Endodermal cell (in vitro differentiated cells): Measurements from ENCODE around the gene PCK2. TPM values are rescaled to one million over a fixed set of nuclear protein-coding genes. Genes with fewer than 3 reads are reported as not detected.
A peak's percentile ranks its signal among the peaks of the same experiment; 100 is the strongest.

ENCODE experiments used
- DNase-seq: peaks from one replicate; pipeline ENCODE4 v3.0.0-alpha.2; 2017
- H3K27ac ChIP-seq: 2 replicates; pipeline ENCODE4 v1.5.1; 2013; ENCODE audit warnings: mild to moderate bottlenecking, low read depth, low read length, moderate library complexity
- H3K27me3 ChIP-seq: 2 replicates; pipeline ENCODE4 v1.6.1; 2013; ENCODE audit warnings: mild to moderate bottlenecking, low read length, moderate library complexity; ENCODE audit not compliant: insufficient read depth, control insufficient read depth, poor library complexity, severe bottlenecking
- H3K36me3 ChIP-seq: 2 replicates; pipeline ENCODE4 v1.7.0; 2013; ENCODE audit warnings: mild to moderate bottlenecking, low read length, moderate library complexity; ENCODE audit not compliant: control insufficient read depth, insufficient read depth
- H3K4me1 ChIP-seq: one replicate; pipeline ENCODE4 v1.7.0; 2013; ENCODE audit warnings: low read length; ENCODE audit not compliant: control insufficient read depth, insufficient read depth
- H3K4me3 ChIP-seq: 2 replicates; pipeline ENCODE4 v1.5.1; 2013; ENCODE audit warnings: mild to moderate bottlenecking, low read length, moderate library complexity
- H3K9ac ChIP-seq: 2 replicates; pipeline ENCODE4 v1.6.1; 2013; ENCODE audit warnings: mild to moderate bottlenecking, low read length, moderate library complexity; ENCODE audit not compliant: poor library complexity, severe bottlenecking; ENCODE audit errors: extremely low read depth
- H3K9me3 ChIP-seq: 2 replicates; pipeline ENCODE4 v1.6.1; 2013; ENCODE audit warnings: mild to moderate bottlenecking, low read length, moderate library complexity; ENCODE audit not compliant: control insufficient read depth
- H3K27ac Mint-ChIP-seq: 2 replicates; pipeline ENCODE4 v1.8.0; 2020; ENCODE audit warnings: mixed read lengths
- H3K27me3 Mint-ChIP-seq: 2 replicates; pipeline ENCODE4 v1.8.0; 2021; ENCODE audit warnings: mild to moderate bottlenecking, mixed read lengths; ENCODE audit not compliant: insufficient read depth
- H3K36me3 Mint-ChIP-seq: 2 replicates; pipeline ENCODE4 v1.8.0; 2020; ENCODE audit warnings: low read depth, mixed read lengths
- H3K4me1 Mint-ChIP-seq: 2 replicates; pipeline ENCODE4 v1.8.0; 2020; ENCODE audit warnings: mixed read lengths
- H3K4me3 Mint-ChIP-seq: 2 replicates; pipeline ENCODE4 v1.8.0; 2020; ENCODE audit warnings: mild to moderate bottlenecking, moderate library complexity, mixed read lengths
- H3K9me3 Mint-ChIP-seq: 2 replicates; pipeline ENCODE4 v1.8.0; 2020; ENCODE audit warnings: mild to moderate bottlenecking, mixed read lengths
- CTCF ChIP-seq: fragments of 200-600 bp; sonication (generic); conservative IDR thresholded peaks from 2 replicates; pipeline ENCODE4 v1.5.0; 2021; ENCODE audit warnings: antibody characterized with exemption, mild to moderate bottlenecking
- WGBS, 2 experiments: methylation state at CpG; one replicate each; pipeline versions ENCODE4 v1.1.5 to v1.1.7; 2013; ENCODE audit warnings: missing lambda C conversion rate in 2 of 2, mixed read lengths in 1 of 2; ENCODE audit not compliant: insufficient coverage in 1 of 2, insufficient read length in 1 of 2; 5-methylcytosine and 5-hydroxymethylcytosine counted together
- total RNA-seq, 2 donors: library from RNA; stranded (reverse); fragmentation: NEBNext Ultra II Directional in 1 of 2; extraction: Animal tissue kit (Norgen Biotek cat#: 25700) in 1 of 2; gene quantifications; 2 replicates in 1 of 2; 3 replicates in 1 of 2; pipeline ENCODE4 v1.2.1, GENCODE V29; 2021

Gene PCK2
- total RNA-seq, 2 donors from 2014 or later: 37.7 to 42.8 TPM

- H3K4me3 ChIP-seq: no peak overlapping the region
- 82 to 94% methylated on average over 2 to 14 of the region's 14 CpGs for WGBS, 2 experiments
- H3K4me1 ChIP-seq: no peaks in the 10 kb centered on the region
- Mint-ChIP-seq H3K27ac (peak overlapping the region; percentile 7), H3K36me3 (no peaks in the 10 kb centered on the region), H3K4me1 (peaks cover 2% of the 10 kb centered on the region), H3K9me3 (no peaks in the 10 kb centered on the region), H3K27me3 (no peaks in the 10 kb centered on the region), H3K4me3 (no peak overlapping the region)
- no peaks in the 10 kb centered on the region for H3K36me3 ChIP-seq
- no peak for DNase-seq
- no peak overlapping the region for H3K27ac ChIP-seq
- no peak overlapping the region for H3K9ac ChIP-seq
- H3K27me3 ChIP-seq: no peaks in the 10 kb centered on the region
- H3K9me3 ChIP-seq: no peaks in the 10 kb centered on the region
- no peak for TF ChIP-seq CTCF
These were observed 36.2 kb upstream of the PCK2 start for GRCh38 chr14:24057867-24058259.

GRCh38 chr14:24058260-24058950 is 35.7 kb upstream of the PCK2 start:
- WGBS, 2 experiments: 61 to 77% methylated on average over 4 to 7 of the region's 7 CpGs
- Mint-ChIP-seq H3K9me3 (no peaks in the 10 kb centered on the region), H3K27me3 (no peaks in the 10 kb centered on the region), H3K4me3 (no peak overlapping the region), H3K36me3 (no peaks in the 10 kb centered on the region), H3K4me1 (no peaks in the 10 kb centered on the region), H3K27ac (peak overlapping the region; percentile 7)
- Histone ChIP-seq H3K4me1 (no peaks in the 10 kb centered on the region), H3K36me3 (no peaks in the 10 kb centered on the region), H3K27me3 (no peaks in the 10 kb centered on the region), H3K9ac (no peak overlapping the region), H3K27ac (no peak overlapping the region), H3K4me3 (no peak overlapping the region), H3K9me3 (no peaks in the 10 kb centered on the region)
- peak; percentile 81 for TF ChIP-seq CTCF
- DNase-seq: peak; percentile 80

GRCh38 chr14:24058951-24059475 is 35.1 kb upstream of the PCK2 start:
- Histone ChIP-seq H3K27ac (no peak overlapping the region), H3K9me3 (no peaks in the 10 kb centered on the region), H3K36me3 (no peaks in the 10 kb centered on the region), H3K9ac (no peak overlapping the region), H3K4me3 (no peak overlapping the region), H3K4me1 (no peaks in the 10 kb centered on the region), H3K27me3 (no peaks in the 10 kb centered on the region)
- Mint-ChIP-seq H3K4me1 (no peaks in the 10 kb centered on the region), H3K9me3 (no peaks in the 10 kb centered on the region), H3K4me3 (no peak overlapping the region), H3K27ac (no peak overlapping the region), H3K36me3 (no peaks in the 10 kb centered on the region), H3K27me3 (no peaks in the 10 kb centered on the region)
- 86 to 100% methylated on average over 4 to 10 of the region's 10 CpGs for WGBS, 2 experiments
- peak; percentile 68 for DNase-seq
- TF ChIP-seq CTCF: no peak
